HepG2 (cell line): ENCODE results near the gene HSPA1A. TPM values are rescaled to one million over a fixed set of nuclear protein-coding genes. Genes with fewer than 3 reads are reported as not detected.

Experiments
- ATAC-seq: fragments of 200-7000 bp; cut with Tn5 transposase; 3 replicates; pipeline ENCODE4 v1.9.1; 2020; ENCODE audit warnings: mild to moderate bottlenecking, moderate library complexity
- BruUV-seq: library from RNA; stranded (reverse); fragments of 400-500 nt; replicated peaks from 2 replicates; lab custom pipeline; 2021; lab: Mats Ljungman, UMichigan
- CTCF ChIA-PET: fragments of 300-600 bp; formaldehyde crosslinking; extraction: SDS; loops from one replicate; lab custom pipeline; 2021; ENCODE audit warnings: low total read pairs, inconsistent platforms, low intra/inter-chr PET ratio; lab: Yijun Ruan, JAX
- POLR2A ChIA-PET: fragments of 350-600 bp; sonication (Branson Sonifier 250); formaldehyde crosslinking; loops from one replicate; lab custom pipeline; 2020; ENCODE audit warnings: antibody characterized with exemption, inconsistent platforms; lab: Yijun Ruan, JAX
- DNase-seq: peaks from one replicate; pipeline ENCODE4 v3.0.0-alpha.2; 2015; ENCODE audit warnings: low spot score
- FAIRE-seq: peaks from 3 replicates; lab custom pipeline; 2011; peaks lifted over from hg19 to GRCh38; lab: Jason Lieb, UNC
- H2AFZ ChIP-seq: one replicate; pipeline ENCODE4 v1.6.1; 2011; ENCODE audit warnings: low read length, inconsistent platforms
- H3K27ac ChIP-seq: fragments of 300-600 bp; 3 replicates; pipeline ENCODE4 v1.8.0; 2011; ENCODE audit warnings: mixed run types, mild to moderate bottlenecking, mixed read lengths, low read length, inconsistent platforms; ENCODE audit not compliant: insufficient read depth; ENCODE audit errors: extremely low read length
- H3K27me3 ChIP-seq, 2 experiments: fragments of 200-600 bp in 1 of 2; 2 replicates in 1 of 2; 3 replicates in 1 of 2; pipeline versions ENCODE4 v1.6.0 to v1.8.0; 2011; ENCODE audit warnings: low read length in 2 of 2, mild to moderate bottlenecking in 2 of 2, moderate library complexity in 2 of 2, inconsistent platforms in 1 of 2; ENCODE audit not compliant: insufficient read depth in 2 of 2, control insufficient read depth in 1 of 2
- H3K36me3 ChIP-seq, 2 experiments: fragments of 200-600 bp in 1 of 2; replicated peaks in 1 of 2; 2 replicates in 1 of 2; 3 replicates in 1 of 2; pipeline versions ENCODE4 v1.5.1 to v1.8.0; 2011; ENCODE audit warnings: low read length in 2 of 2, inconsistent platforms in 1 of 2; ENCODE audit not compliant: insufficient read depth in 2 of 2, control insufficient read depth in 1 of 2
- H3K4me1 ChIP-seq: 2 replicates; pipeline ENCODE4 v1.5.1; 2012; ENCODE audit warnings: low read length, inconsistent platforms; ENCODE audit not compliant: insufficient read depth
- H3K4me2 ChIP-seq: 2 replicates; pipeline ENCODE4 v1.6.0; 2011; ENCODE audit warnings: low read depth, low read length, inconsistent platforms
- H3K4me3 ChIP-seq, 3 experiments: fragments of 200-600 bp in 1 of 3; sonication (generic), shearing (Covaris generic) in 1 of 3; replicated peaks in 1 of 3; 2 replicates each; pipeline ENCODE4 v1.5.1; 2011 to 2016; ENCODE audit warnings: low read length in 3 of 3, inconsistent platforms in 2 of 3, low read depth in 2 of 3, mild to moderate bottlenecking in 2 of 3, control low read depth in 1 of 3, mixed read lengths in 1 of 3; ENCODE audit not compliant: insufficient read depth in 1 of 3
- H3K79me2 ChIP-seq: one replicate; pipeline ENCODE4 v1.6.1; 2011; ENCODE audit warnings: low read length, inconsistent platforms; ENCODE audit not compliant: insufficient read depth
- H3K9ac ChIP-seq: 2 replicates; pipeline ENCODE4 v1.6.0; 2011; ENCODE audit warnings: mild to moderate bottlenecking, low read depth, low read length, inconsistent platforms; ENCODE audit not compliant: insufficient read depth
- H3K9me3 ChIP-seq: 2 replicates; pipeline ENCODE4 v1.5.1; 2012; ENCODE audit warnings: mild to moderate bottlenecking, low read length
- H4K20me1 ChIP-seq: 2 replicates; pipeline ENCODE4 v1.6.0; 2011; ENCODE audit warnings: inconsistent platforms, mild to moderate bottlenecking, low read length, moderate library complexity; ENCODE audit not compliant: insufficient read depth
- AGO2 ChIP-seq: fragments of 200-400 bp; formaldehyde crosslinking; optimal IDR thresholded peaks from 2 replicates; pipeline ENCODE3; 2017; ENCODE audit warnings: mild to moderate bottlenecking, low read depth, low read length, moderate library complexity
- KDM5B ChIP-seq: sonication (generic); formaldehyde crosslinking; IDR thresholded peaks from 2 replicates; pipeline ENCODE4 v1.4.0; 2020; ENCODE audit warnings: missing genetic modification reagents, mild to moderate bottlenecking, borderline replicate concordance
- PHF5A ChIP-seq: IDR thresholded peaks from one replicate; pipeline ENCODE4 v1.6.1; 2018; ENCODE audit warnings: low read depth, missing genetic modification reagents; ENCODE audit not compliant: unreplicated experiment
- RBFOX2 ChIP-seq: fragments of 200-400 bp; formaldehyde crosslinking; IDR thresholded peaks from 2 replicates; pipeline ENCODE4 v1.6.1; 2017; ENCODE audit warnings: low read depth, mild to moderate bottlenecking, low read length
- SATB2 ChIP-seq: sonication (generic); formaldehyde crosslinking; IDR thresholded peaks from 2 replicates; pipeline ENCODE4 v1.5.0; 2020; ENCODE audit warnings: missing genetic modification reagents
- SMAD1 ChIP-seq: sonication (generic); formaldehyde crosslinking; IDR thresholded peaks from 2 replicates; pipeline ENCODE4 v1.4.0; 2020; ENCODE audit warnings: missing genetic modification reagents, low read depth, mild to moderate bottlenecking, borderline replicate concordance
- ZNF547 ChIP-seq: sonication (generic); formaldehyde crosslinking; IDR thresholded peaks from 2 replicates; pipeline ENCODE4 v1.5.1; 2020; ENCODE audit warnings: mild to moderate bottlenecking, missing genetic modification reagents
- WGBS: methylation state at CpG from one replicate; pipeline ENCODE4 v1.1.6; 2017; ENCODE audit warnings: low lambda C conversion rate; 5-methylcytosine and 5-hydroxymethylcytosine counted together
- in situ Hi-C: cut with HindIII; loops from 2 replicates; pipeline ENCODE4 v1.10.0; 2017; ENCODE audit warnings: low pct_unique_long_range_greater_than_20kb; ENCODE audit not compliant: extremely low pct_ligation_motif_present
- intact Hi-C: fragments of 100-400 bp; cut with micrococcal nuclease; formaldehyde crosslinking; loops from one replicate; pipeline ENCODE4 v1.10.0; 2022; ENCODE audit not compliant: unreplicated experiment
- polyA plus RNA-seq, 8 experiments: library from polyadenylated mRNA; depleted of rRNA in 3 of 8; stranded (reverse) in 7 of 8; unstranded in 1 of 8; fragments of >200 nt; fragmentation: Illumina TruSeq in 4 of 8; extraction: Trizol in 4 of 8; gene quantifications; 2 replicates each; pipeline versions ENCODE4 v1.2.1 to v1.2.3, GENCODE V29; 2011 to 2016; ENCODE audit warnings: low read depth in 4 of 8, missing spikeins in 1 of 8, mixed read lengths in 1 of 8; ENCODE audit not compliant: insufficient read depth in 1 of 8
- total RNA-seq, 5 experiments: library from RNA; depleted of rRNA; stranded (reverse); fragments of >200 nt; fragmentation: Illumina TruSeq; extraction: Trizol; gene quantifications; 2 replicates each; pipeline ENCODE4 v1.2.3, GENCODE V29; 2016; ENCODE audit warnings: low read depth in 1 of 5

Gene HSPA1A
- total and polyA plus RNA-seq, 2 of the 13 experiments (the other 11 are each of a cell fraction or from before 2014, with no cell fraction given): 44.5 to 85.0 TPM

DNA sequence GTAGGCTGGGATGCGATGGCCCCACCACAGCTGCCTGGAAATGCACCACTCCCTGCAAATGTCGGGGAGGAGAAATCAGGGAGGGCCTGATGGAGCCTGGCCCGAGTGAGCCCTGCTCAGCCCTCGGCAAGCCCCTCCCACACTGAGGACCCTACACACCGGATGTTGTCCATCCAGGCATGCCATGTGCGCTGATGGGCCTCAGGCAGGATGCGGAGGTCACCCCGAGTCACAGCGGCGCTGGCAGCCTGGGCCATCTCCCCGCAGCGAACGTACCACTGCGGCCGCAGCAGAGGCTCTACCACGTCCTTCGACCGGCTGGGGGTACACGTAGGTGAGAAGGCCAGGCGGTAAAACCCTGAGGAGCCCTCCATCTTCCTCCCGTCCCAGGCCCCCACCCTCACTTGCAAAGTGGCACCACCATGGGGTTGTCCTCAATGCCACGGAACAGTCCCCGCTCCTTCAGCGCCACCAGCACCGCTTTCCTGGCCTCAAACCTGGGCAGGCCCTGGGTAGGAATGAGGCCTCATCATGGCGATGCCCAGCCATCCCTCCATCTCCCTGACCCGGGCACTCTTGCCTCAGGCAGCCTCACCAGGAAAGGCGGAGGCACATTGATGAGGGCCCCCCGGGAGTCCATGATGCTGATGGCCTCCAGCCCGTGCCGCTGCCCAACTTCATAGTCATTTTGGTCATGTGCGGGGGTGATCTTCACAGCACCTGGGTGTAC, 33.1 kb upstream of the HSPA1A start:
- no TSS peak for BruUV-seq
- Histone ChIP-seq H3K27ac (no peak overlapping the region), H4K20me1 (no peaks in the 10 kb centered on the region), H3K36me3 (peaks cover 50 to 63% of the 10 kb centered on the region in 2 experiments), H3K27me3 (no peaks in the 10 kb centered on the region), H3K4me1 (peaks cover 21% of the 10 kb centered on the region), H3K9ac (no peak overlapping the region), H2AFZ (no peak overlapping the region), H3K4me2 (no peak overlapping the region), H3K4me3 (no peak overlapping the region), H3K9me3 (no peaks in the 10 kb centered on the region), H3K79me2 (no peaks in the 10 kb centered on the region)
- FAIRE-seq (no peak), ATAC-seq (no peak), DNase-seq (no peak)
- intact Hi-C loops: no loop called here
- POLR2A ChIA-PET: interaction anchor here (0.9 to 1.6 kb wide), 2 partner anchors 14 to 25 kb away, joined by 3 to 4 read pairs; partner anchors contain the start of genes LSM2 and VARS1
- in situ Hi-C loops: no loop called here
- TF ChIP-seq RBFOX2 (peak; percentile 75), SMAD1 (CRISPR knock-in tag) (no peak), SATB2 (CRISPR knock-in tag) (no peak), KDM5B (CRISPR knock-in tag) (0 out of 2 replicates have a peak, but pooled peaks have one; percentile 22), ZNF547 (no peak), AGO2 (peak; percentile 75), PHF5A (CRISPR knock-in tag) (no peak)
- 97% methylated on average over 26 of the region's 32 CpGs for WGBS
- CTCF ChIA-PET: no interaction called here
